ENCODE results near the gene SCUBE2.

SCUBE2 gene

DNA sequence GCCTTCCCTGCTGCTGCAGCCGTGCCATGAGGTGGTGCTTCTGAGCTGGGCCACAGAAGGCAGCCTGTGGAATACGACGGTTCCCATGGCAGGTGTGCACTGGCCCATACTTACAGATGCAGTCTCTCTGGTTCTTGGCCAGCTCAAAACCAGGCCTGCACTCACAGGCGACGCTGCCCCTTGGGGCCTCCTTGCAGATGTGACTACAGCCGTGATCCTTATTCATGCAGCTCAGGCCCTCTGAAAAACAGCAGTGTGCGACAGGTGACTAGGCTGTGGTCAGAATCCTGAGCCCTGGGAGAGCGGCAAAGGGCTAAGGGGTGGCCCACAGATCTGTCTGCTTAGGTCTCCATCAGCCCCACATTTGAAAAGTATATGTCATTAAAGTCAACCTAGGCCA, 22.1 kb downstream of the SCUBE2 start:
- H3K4me3 ChIP-seq (replicated peaks; ENCODE audit: low read depth, low read length), result no peak overlapping the region
- no peak for DNase-seq (ENCODE audit: low read depth)
- TF ChIP-seq, protein P1, sequence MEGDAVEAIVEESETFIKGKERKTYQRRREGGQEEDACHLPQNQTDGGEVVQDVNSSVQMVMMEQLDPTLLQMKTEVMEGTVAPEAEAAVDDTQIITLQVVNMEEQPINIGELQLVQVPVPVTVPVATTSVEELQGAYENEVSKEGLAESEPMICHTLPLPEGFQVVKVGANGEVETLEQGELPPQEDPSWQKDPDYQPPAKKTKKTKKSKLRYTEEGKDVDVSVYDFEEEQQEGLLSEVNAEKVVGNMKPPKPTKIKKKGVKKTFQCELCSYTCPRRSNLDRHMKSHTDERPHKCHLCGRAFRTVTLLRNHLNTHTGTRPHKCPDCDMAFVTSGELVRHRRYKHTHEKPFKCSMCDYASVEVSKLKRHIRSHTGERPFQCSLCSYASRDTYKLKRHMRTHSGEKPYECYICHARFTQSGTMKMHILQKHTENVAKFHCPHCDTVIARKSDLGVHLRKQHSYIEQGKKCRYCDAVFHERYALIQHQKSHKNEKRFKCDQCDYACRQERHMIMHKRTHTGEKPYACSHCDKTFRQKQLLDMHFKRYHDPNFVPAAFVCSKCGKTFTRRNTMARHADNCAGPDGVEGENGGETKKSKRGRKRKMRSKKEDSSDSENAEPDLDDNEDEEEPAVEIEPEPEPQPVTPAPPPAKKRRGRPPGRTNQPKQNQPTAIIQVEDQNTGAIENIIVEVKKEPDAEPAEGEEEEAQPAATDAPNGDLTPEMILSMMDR (IDR thresholded peaks at IDR 0.05; ENCODE audit: low read length, missing control alignments), result no peak

DNA sequence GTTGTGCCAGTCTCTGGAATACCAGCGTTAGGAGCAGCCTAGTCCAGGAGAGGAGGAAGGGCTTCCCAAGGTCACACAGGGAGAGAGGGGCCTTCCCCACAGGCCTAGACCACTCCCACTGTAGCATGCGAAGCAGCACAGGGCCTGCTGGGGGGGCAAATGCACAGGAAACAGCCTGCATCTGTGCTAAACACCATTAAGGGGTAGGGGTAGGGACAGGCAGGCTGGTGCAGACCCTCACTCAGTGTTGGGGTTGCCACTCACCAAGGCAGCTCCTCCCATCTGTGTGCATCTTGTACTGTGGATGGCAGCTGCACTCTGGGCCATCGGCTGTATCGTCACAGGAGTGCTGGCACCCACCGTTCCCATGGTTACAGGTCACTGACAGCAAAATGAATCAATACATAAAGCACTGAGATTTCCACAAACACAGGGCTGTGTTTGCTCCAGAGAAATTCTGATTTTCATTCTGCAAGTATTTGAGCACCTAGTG, 24.9 kb downstream of the SCUBE2 start:
- H3K4me3 ChIP-seq (replicated peaks; ENCODE audit: low read depth, low read length), result no peak overlapping the region
- no peak for DNase-seq (ENCODE audit: low read depth)
- TF ChIP-seq, protein P1 (IDR thresholded peaks at IDR 0.05; ENCODE audit: low read length, missing control alignments), result no peak

DNA sequence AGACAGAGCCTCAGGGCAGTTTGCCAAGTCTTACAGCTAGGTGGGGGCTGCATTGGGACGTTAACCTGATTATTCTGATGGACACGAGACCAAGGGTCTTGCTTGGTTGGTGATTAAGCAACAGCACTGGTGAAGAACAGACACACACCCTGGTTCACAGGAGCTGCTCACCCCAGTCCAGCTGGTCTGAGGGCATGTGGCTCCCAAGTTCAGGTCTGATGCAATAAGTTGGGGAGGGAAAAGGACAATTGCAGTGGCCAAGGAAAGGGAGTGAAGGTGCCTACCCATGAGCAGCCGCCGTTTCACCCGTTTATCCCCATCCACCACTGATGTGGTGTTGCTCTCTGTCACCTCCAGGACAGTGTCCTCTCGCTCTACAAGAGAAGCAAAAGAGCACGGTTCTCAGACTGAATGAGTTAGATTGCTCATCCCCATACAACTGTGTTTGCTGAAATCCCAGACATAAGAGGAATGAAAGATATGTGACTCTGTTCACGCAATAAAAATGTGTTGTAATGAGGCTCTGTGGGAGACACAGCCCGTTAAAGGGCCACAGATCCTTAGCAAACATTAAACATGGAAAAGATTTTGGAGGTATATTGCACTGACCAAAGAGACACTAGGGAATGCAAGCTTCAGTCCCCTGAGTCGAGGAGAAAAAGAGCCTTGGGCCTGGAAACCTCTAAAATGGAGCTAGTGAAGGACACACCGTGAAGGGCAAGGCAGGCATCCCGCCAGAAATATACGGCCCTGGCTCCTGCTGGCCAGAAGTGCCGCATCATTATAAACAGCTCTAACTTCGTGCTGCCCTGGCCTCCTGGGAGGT, 25.6 kb downstream of the SCUBE2 start:
- no peak for DNase-seq (ENCODE audit: low read depth)
- TF ChIP-seq, protein P1 (IDR thresholded peaks at IDR 0.05; ENCODE audit: low read length, missing control alignments), result no peak
- no peak overlapping the region for H3K4me3 ChIP-seq (replicated peaks; ENCODE audit: low read depth, low read length)

DNA sequence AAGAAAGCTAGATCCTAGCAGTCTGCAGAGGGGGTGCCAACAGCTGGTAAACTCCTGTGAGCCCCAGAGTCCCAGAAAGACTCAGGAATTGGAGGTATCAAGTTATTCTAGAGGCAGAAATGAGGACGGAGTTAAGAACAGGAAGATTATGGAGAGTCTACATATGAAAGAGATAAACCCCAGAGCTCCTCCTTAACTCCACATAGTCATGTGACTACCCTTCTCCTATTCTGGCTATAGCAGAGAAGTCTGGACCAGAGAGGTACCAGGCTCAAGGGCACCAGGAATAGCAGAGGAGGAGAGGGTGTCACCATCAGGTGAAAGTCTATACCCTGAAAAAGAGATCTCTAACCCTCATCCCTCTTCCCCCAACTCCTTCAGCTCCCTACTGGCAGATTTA, 29.6 kb downstream of the SCUBE2 start:
- no peak for DNase-seq (ENCODE audit: low read depth)
- TF ChIP-seq, protein P1 (IDR thresholded peaks at IDR 0.05; ENCODE audit: low read length, missing control alignments), result no peak

DNA sequence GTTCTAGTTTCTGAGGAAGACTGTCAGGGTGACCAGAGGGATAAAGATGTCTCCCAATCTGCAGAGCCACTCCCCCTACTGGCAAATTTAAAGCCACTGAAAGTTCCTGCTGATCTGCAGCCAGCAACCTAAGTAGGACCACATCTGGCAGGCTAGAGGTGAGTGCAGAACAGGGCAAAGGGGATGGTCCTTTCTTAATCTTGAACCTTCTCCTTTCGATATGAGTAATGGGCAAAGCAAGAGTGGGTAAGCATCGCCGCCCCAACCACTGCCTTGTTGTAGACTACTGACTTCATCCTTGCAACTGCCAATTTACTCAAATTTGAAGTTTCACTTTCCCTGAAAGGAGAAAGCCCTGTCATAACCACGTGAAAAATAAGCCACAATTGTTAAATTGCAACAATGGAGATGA, 30.7 kb downstream of the SCUBE2 start:
- H3K4me3 ChIP-seq (replicated peaks; ENCODE audit: low read depth, low read length), result no peak overlapping the region
- DNase-seq (ENCODE audit: low read depth), result no peak
- TF ChIP-seq, protein P1 (IDR thresholded peaks at IDR 0.05; ENCODE audit: low read length, missing control alignments), result peak; percentile 12

More for the DNA sequence above, 29.6 kb downstream of the SCUBE2 start:
- H3K4me3 ChIP-seq (replicated peaks; ENCODE audit: low read depth, low read length), result no peak overlapping the region

DNA sequence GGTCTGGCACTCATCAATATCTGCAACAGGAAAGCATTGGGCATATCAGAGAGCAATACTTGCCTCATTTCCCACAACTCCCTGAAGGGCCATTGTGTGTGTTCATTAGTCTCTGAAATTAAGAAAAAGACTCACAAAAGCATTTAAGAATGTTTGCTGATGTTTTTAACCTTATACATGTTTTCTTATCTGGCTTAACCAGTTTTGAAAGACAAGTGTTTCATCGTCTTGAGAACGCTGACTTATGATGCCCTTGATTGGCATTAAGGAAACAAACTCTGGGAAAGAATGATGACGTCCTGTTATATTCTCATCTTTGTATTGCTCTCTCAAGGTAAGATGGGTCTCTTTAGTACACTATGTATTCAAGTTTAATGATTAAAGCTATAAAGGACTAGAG, 32.0 kb downstream of the SCUBE2 start:
- H3K4me3 ChIP-seq (replicated peaks; ENCODE audit: low read depth, low read length), result no peak overlapping the region
- no peak for DNase-seq (ENCODE audit: low read depth)
- TF ChIP-seq, protein P1 (IDR thresholded peaks at IDR 0.05; ENCODE audit: low read length, missing control alignments), result no peak

DNA sequence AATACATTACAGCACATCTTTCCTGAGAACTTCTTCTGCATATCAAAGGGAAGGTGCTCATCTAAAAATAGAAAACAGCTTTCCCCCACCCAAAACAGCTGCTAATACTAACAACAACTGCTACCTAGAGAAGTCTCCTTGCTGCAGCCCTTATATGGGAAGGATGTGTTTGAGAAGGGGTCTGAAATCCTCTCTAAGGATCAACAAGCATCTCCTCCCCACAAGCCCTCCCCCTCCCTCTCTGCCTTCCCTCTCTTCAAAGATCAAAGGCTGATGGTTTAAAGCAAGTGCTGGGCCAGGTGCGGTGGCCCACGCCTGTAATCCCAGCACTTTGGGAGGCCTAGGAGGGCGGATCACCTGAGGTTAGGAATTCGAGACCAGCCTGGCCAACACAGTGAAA, 33.5 kb downstream of the SCUBE2 start:
- TF ChIP-seq, protein P1 (IDR thresholded peaks at IDR 0.05; ENCODE audit: low read length, missing control alignments), result no peak
- DNase-seq (ENCODE audit: low read depth), result no peak
- H3K4me3 ChIP-seq (replicated peaks; ENCODE audit: low read depth, low read length), result no peak overlapping the region
